ENCODE measurements around the gene APBA2. TPM values are rescaled to one million over a fixed set of nuclear protein-coding genes. Genes with fewer than 3 reads are reported as not detected.

Gene APBA2
- total RNA-seq, 1 donor from 2014 or later = 4.2 TPM

DNA sequence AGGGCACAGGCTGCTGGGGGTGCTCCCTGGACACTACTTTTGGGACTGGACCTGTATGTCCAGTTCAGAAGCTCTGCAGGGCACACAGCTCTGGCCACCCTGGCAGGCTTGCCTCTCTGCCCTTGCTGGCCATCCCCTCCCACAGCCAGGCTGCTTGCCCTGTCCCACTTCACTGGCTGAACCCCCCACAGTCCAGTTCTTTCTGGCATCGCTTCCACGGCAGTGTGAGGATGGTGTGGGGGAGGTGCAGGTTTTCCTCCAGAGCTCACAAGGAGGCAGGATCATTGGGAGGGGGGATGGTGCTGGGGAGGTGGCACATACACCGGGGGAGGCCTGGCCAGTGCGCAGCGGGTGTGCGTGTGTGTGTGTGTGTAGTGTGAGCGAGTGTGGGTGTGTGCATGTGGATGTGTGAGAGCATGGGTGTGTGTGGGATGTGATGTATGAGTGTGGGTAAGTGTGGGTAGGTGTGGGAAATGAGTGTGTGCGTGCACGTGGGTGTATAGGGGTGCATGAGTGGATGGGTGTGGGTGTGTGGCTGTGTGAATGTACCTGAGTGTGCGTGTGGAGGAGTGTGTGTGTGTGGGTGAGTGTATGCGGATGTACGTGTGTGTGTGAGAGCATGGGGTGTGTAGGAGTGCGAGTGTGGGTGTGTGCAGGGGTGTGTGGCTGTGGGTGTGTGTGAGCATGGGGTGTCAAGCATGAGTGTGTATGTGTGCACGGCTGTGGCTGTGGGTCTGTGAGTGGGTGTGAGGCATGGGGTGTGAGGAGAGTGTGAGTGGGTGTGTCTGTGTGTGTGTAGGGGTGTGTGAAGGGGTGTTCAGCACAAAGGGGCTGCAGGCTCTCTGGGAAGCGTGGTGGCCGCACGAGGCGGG, 228.7 kb downstream of the APBA2 start:
- Histone ChIP-seq H3K9me3 (ENCODE audit: control insufficient read depth in 3 of 3, low read length in 3 of 3) (no peaks in the 10 kb centered on the region), H3K36me3 (ENCODE audit: control insufficient read depth in 3 of 3, insufficient read depth in 3 of 3, low read length in 3 of 3) (no peaks in the 10 kb centered on the region), H3K9ac (ENCODE audit: low read depth in 1 of 3, low read length in 3 of 3) (no peak overlapping the region), H3K4me3 (ENCODE audit: low read length in 3 of 3) (no peak overlapping the region), H3K4me1 (ENCODE audit: control insufficient read depth in 3 of 3, insufficient read depth in 3 of 3, low read length in 3 of 3) (no peaks in the 10 kb centered on the region), H3K27me3 (ENCODE audit: control insufficient read depth in 3 of 3, insufficient read depth in 3 of 3, low read length in 3 of 3) (peaks cover 23 to 57% (median 31%) of the 10 kb centered on the region in 3 donors), H3K27ac (ENCODE audit: low read depth, low read length) (no peak overlapping the region)

DNA sequence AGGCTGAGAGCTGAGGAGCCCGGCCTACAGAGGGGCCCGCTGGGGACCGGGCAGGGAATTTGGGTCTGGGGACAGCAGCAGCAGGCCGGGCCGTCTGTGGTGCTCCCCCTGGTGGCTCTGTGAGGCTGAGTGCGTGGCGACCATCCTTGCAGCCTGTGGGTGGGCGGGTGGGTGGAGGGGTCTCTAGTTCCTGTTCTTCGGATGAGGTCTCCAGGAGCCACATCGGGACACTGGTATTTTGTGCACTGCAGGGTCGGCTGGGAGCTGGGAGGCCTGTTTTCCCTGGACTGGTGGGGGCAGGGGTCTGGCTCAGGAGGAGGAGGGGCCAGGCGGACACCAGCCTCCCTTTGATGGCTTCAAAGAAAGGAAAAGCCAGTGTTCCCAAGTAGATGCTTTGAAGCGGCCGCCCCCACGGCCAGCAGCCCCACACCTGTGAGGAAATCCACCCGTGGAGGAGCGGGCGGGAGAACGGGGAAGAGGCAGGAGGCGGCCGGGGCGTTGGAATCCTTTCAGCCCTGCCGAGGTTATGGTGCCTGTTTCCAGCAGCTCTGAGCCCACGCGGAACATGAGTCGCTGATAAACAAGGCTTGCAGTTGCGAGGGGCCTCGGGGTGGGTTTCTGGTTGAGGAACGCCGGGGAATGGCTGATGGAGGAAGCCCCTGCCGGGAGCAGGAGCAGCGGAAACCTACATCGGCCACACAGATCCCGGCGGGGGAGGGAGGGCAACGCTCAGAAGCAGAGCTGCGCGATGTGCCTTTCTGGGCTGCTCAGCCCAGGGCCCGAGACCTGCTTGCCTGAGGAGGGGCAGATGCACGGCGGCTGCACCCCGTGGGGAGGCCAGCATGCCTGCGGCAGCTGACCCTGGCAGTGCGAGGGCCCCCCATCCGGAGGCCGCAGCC, 229.6 kb downstream of the APBA2 start:
- H3K27ac ChIP-seq (ENCODE audit: low read depth, low read length) = no peak overlapping the region
- peaks cover 23 to 53% (median 31%) of the 10 kb centered on the region in 3 donors for H3K27me3 ChIP-seq (ENCODE audit: control insufficient read depth in 3 of 3, insufficient read depth in 3 of 3, low read length in 3 of 3)
- no peaks in the 10 kb centered on the region for H3K4me1 ChIP-seq (ENCODE audit: control insufficient read depth in 3 of 3, insufficient read depth in 3 of 3, low read length in 3 of 3)
- no peaks in the 10 kb centered on the region for H3K36me3 ChIP-seq (ENCODE audit: control insufficient read depth in 3 of 3, insufficient read depth in 3 of 3, low read length in 3 of 3)
- H3K9ac ChIP-seq (ENCODE audit: low read depth in 1 of 3, low read length in 3 of 3) = no peak overlapping the region
- no peaks in the 10 kb centered on the region for H3K9me3 ChIP-seq (ENCODE audit: control insufficient read depth in 3 of 3, low read length in 3 of 3)
- no peak overlapping the region for H3K4me3 ChIP-seq (ENCODE audit: low read length in 3 of 3)

DNA sequence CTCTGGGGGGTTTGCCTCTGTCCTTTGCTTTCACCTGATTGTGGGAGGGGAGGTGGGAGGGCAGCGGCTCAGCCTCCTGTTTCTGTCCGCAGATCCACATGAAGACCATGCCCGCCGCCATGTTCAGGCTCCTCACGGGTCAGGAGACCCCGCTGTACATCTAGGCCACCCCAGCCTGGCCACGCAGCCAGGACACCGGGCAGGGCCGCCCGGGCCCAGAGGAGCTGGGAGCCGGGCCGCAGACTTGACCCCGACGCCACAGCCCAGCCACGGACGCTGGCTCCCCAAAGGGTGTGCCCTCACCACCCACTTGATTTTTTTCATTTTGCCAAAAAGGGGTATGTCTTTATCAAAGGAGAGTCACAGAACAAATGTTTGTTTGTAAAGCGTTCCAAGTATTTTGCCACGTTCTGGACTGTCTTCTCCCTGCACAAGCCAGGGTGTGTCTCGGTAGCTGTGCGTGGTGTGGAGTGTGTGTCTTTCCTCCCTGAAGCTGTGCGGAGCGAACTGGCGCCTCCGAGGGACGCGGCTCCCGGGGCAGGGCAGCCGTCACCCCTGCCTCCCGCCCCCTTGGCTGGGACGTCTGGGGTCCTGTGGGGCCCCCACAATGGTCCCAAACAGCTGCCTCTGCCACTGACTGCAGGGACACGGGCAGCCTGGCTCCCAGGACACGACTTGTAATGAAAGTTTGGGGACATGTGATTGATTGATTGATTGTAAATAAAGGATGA, 231.4 kb downstream of the APBA2 start:
- Histone ChIP-seq H3K27me3 (ENCODE audit: control insufficient read depth in 3 of 3, insufficient read depth in 3 of 3, low read length in 3 of 3) (peaks cover 21 to 42% (median 29%) of the 10 kb centered on the region in 3 donors), H3K9me3 (ENCODE audit: control insufficient read depth in 3 of 3, low read length in 3 of 3) (no peaks in the 10 kb centered on the region), H3K36me3 (ENCODE audit: control insufficient read depth in 3 of 3, insufficient read depth in 3 of 3, low read length in 3 of 3) (no peaks in the 10 kb centered on the region), H3K27ac (ENCODE audit: low read depth, low read length) (no peak overlapping the region), H3K9ac (ENCODE audit: low read depth in 1 of 3, low read length in 3 of 3) (no peak overlapping the region), H3K4me1 (ENCODE audit: control insufficient read depth in 3 of 3, insufficient read depth in 3 of 3, low read length in 3 of 3) (no peaks in the 10 kb centered on the region), H3K4me3 (ENCODE audit: low read length in 3 of 3) (no peak overlapping the region)

DNA sequence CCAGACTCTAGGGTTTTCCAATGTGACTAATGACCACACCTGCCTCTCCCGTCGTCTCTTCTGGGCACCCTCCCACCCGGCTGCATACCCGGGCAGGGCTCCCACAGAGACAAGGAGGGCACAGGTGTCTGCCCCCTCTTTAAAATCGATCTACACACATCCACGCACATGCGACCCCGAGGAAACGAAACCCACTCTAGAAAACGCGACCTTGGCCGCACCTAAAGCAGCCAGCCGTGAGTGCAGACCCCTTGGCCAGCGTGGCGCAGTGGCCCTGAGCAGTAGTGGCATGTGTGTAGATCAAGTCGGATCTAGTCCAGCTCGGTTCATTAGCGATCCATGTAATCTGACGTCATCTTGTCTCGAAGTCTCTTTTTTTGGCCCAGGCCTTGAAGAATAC, 232.0 kb downstream of the APBA2 start:
- Histone ChIP-seq H3K4me1 (ENCODE audit: control insufficient read depth in 3 of 3, insufficient read depth in 3 of 3, low read length in 3 of 3) (no peaks in the 10 kb centered on the region), H3K9ac (ENCODE audit: low read depth in 1 of 3, low read length in 3 of 3) (no peak overlapping the region), H3K36me3 (ENCODE audit: control insufficient read depth in 3 of 3, insufficient read depth in 3 of 3, low read length in 3 of 3) (no peaks in the 10 kb centered on the region), H3K9me3 (ENCODE audit: control insufficient read depth in 3 of 3, low read length in 3 of 3) (no peaks in the 10 kb centered on the region), H3K4me3 (ENCODE audit: low read length in 3 of 3) (no peak overlapping the region), H3K27me3 (ENCODE audit: control insufficient read depth in 3 of 3, insufficient read depth in 3 of 3, low read length in 3 of 3) (peaks cover 19 to 39% (median 26%) of the 10 kb centered on the region in 3 donors), H3K27ac (ENCODE audit: low read depth, low read length) (no peak overlapping the region)

DNA sequence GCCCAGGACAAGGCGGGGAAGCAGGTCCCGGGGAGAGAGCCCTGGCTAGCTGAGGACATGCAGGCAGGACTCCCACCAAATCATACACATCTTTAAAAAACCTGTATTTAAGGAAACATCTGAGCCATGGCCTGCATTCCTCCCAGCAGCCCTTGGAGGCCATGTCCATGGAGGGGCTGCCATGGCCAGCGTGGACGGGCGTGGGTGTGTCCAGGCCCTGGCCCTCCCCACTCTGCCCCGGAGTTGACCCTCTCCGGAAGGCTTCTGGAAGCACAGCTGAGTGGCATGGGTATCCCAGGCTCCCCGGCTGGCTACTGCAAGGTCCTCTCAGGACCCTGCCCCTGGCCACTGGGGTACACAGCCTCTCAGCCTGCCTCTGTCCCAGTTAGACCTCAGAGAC, 234.1 kb downstream of the APBA2 start:
- Histone ChIP-seq H3K27ac (ENCODE audit: low read depth, low read length) (no peak overlapping the region), H3K36me3 (ENCODE audit: control insufficient read depth in 3 of 3, insufficient read depth in 3 of 3, low read length in 3 of 3) (no peaks in the 10 kb centered on the region), H3K27me3 (ENCODE audit: control insufficient read depth in 3 of 3, insufficient read depth in 3 of 3, low read length in 3 of 3) (peaks cover under 1 to 21% (median 12%) of the 10 kb centered on the region in 3 donors), H3K4me1 (ENCODE audit: control insufficient read depth in 3 of 3, insufficient read depth in 3 of 3, low read length in 3 of 3) (no peaks in the 10 kb centered on the region), H3K9me3 (ENCODE audit: control insufficient read depth in 3 of 3, low read length in 3 of 3) (no peaks in the 10 kb centered on the region), H3K9ac (ENCODE audit: low read depth in 1 of 3, low read length in 3 of 3) (no peak overlapping the region), H3K4me3 (ENCODE audit: low read length in 3 of 3) (no peak overlapping the region)

DNA sequence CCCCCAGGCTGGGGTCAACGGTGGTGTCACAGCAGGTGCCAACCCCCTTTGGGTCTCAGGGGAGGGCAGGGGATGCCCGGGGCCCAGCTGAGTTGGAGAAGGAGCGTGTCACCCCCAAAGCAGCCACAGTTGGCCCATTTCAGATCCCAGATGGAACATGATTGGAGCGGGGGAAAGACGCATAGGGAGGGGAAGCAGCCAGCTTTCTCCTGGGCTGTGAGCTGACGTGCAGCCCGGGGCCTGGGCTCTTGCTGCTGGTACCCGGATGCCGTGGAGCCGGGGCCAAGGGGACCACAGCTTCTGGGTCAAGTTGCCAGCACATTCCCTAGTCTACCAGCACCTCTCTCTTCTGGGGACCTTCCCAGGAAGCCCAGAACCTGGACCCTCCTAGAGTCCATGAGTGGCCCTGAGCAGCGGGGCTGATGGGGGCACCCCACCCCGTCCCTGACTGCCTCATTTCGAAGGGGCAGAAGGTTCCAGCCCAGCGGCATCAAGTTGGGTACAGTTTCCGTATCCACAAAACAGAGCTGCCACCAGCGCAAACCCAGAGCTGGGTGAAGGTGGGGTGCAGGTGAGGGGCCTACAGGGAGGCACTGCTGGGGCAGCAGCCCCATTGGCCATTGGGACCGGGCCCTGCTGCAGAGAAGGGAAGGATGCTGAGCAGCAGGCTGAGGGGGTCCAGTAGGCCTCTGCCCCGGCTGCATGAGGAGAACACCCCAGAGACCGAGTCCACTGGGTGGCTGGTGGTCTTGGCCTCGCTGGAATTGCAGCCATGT, 235.0 kb downstream of the APBA2 start:
- H3K27me3 ChIP-seq (ENCODE audit: control insufficient read depth in 3 of 3, insufficient read depth in 3 of 3, low read length in 3 of 3) = peaks cover 0 to 16% (median 4%) of the 10 kb centered on the region in 3 donors
- H3K4me1 ChIP-seq (ENCODE audit: control insufficient read depth in 3 of 3, insufficient read depth in 3 of 3, low read length in 3 of 3) = no peaks in the 10 kb centered on the region
- no peak overlapping the region for H3K9ac ChIP-seq (ENCODE audit: low read depth in 1 of 3, low read length in 3 of 3)
- H3K36me3 ChIP-seq (ENCODE audit: control insufficient read depth in 3 of 3, insufficient read depth in 3 of 3, low read length in 3 of 3) = no peaks in the 10 kb centered on the region
- no peak overlapping the region for H3K27ac ChIP-seq (ENCODE audit: low read depth, low read length)
- no peak overlapping the region for H3K4me3 ChIP-seq (ENCODE audit: low read length in 3 of 3)
- no peaks in the 10 kb centered on the region for H3K9me3 ChIP-seq (ENCODE audit: control insufficient read depth in 3 of 3, low read length in 3 of 3)

DNA sequence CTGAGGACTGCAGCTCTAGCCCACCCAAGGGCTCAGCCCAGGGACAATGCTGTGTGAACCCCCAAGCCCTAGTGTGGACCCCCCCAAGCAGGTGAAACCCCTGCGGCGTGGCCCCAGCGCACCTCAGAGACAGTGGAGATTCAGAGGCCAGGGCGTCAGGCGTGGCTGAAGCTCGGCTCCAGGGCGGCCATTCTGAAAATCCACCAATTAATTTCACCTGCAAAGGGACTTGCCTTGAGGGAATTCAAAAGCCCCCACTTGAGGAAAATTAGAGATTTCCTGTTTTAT, 235.5 kb downstream of the APBA2 start:
- H3K27ac ChIP-seq (ENCODE audit: low read depth, low read length) = no peak overlapping the region
- H3K27me3 ChIP-seq (ENCODE audit: control insufficient read depth in 3 of 3, insufficient read depth in 3 of 3, low read length in 3 of 3) = peaks cover 0 to 13% (median 4%) of the 10 kb centered on the region in 3 donors
- no peaks in the 10 kb centered on the region for H3K4me1 ChIP-seq (ENCODE audit: control insufficient read depth in 3 of 3, insufficient read depth in 3 of 3, low read length in 3 of 3)
- H3K9me3 ChIP-seq (ENCODE audit: control insufficient read depth in 3 of 3, low read length in 3 of 3) = no peaks in the 10 kb centered on the region
- H3K36me3 ChIP-seq (ENCODE audit: control insufficient read depth in 3 of 3, insufficient read depth in 3 of 3, low read length in 3 of 3) = no peaks in the 10 kb centered on the region
- no peak overlapping the region for H3K4me3 ChIP-seq (ENCODE audit: low read length in 3 of 3)
- H3K9ac ChIP-seq (ENCODE audit: low read depth in 1 of 3, low read length in 3 of 3) = no peak overlapping the region

DNA sequence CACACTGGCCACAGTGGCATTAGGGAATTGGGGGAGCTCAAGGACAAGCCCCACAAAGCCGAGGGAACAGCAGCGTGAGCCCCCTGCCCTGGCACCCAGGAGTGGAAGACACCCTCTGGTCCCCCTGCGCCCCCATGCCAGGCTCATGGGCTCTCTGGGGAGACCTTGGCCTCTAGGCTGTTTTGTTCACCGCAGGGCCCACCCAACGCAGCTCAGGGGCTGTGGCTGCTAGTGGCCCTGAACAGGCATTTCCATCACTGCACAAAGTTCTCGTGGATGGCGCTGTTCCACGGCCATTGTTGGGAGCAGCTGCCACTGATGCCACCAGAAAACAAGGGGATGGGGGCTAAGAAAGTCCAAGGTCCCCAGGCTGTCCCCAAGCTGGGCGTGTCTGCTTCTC, 236.1 kb downstream of the APBA2 start:
- Histone ChIP-seq H3K27me3 (ENCODE audit: control insufficient read depth in 3 of 3, insufficient read depth in 3 of 3, low read length in 3 of 3) (peaks cover 0 to 14% (median under 1%) of the 10 kb centered on the region in 3 donors), H3K27ac (ENCODE audit: low read depth, low read length) (no peak overlapping the region), H3K4me1 (ENCODE audit: control insufficient read depth in 3 of 3, insufficient read depth in 3 of 3, low read length in 3 of 3) (no peaks in the 10 kb centered on the region), H3K4me3 (ENCODE audit: low read length in 3 of 3) (no peak overlapping the region), H3K36me3 (ENCODE audit: control insufficient read depth in 3 of 3, insufficient read depth in 3 of 3, low read length in 3 of 3) (no peaks in the 10 kb centered on the region), H3K9me3 (ENCODE audit: control insufficient read depth in 3 of 3, low read length in 3 of 3) (no peaks in the 10 kb centered on the region), H3K9ac (ENCODE audit: low read depth in 1 of 3, low read length in 3 of 3) (no peak overlapping the region)

DNA sequence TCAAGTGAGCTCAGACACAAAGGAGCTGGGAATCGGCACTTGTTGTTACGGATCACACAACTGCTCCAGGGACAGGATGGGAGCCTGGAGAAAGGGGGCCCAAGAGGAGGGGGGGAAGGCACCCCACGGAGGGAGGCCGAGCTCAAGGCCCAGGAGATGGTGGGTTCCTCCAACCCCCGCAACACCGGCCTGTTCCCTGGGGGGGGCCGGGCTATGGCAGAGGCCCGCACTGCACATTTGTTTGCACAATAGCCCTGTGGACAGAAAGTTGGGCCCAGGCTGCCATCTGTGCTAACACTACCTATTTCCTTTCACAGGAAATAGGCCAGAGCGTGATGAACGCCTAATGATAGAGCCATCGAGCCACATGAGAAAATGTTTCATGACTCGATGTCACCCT, 236.7 kb downstream of the APBA2 start:
- Histone ChIP-seq H3K9ac (ENCODE audit: low read depth in 1 of 3, low read length in 3 of 3) (no peak overlapping the region), H3K27me3 (ENCODE audit: control insufficient read depth in 3 of 3, insufficient read depth in 3 of 3, low read length in 3 of 3) (peaks cover 0 to 13% (median 0%) of the 10 kb centered on the region in 3 donors), H3K4me3 (ENCODE audit: low read length in 3 of 3) (no peak overlapping the region), H3K36me3 (ENCODE audit: control insufficient read depth in 3 of 3, insufficient read depth in 3 of 3, low read length in 3 of 3) (no peaks in the 10 kb centered on the region), H3K9me3 (ENCODE audit: control insufficient read depth in 3 of 3, low read length in 3 of 3) (no peaks in the 10 kb centered on the region), H3K27ac (ENCODE audit: low read depth, low read length) (no peak overlapping the region), H3K4me1 (ENCODE audit: control insufficient read depth in 3 of 3, insufficient read depth in 3 of 3, low read length in 3 of 3) (no peaks in the 10 kb centered on the region)
